ENCODE data around the gene SLC25A44.

GRCh38 chr1:156160000-156160742 lies 33.7 kb upstream of the SLC25A44 start:
- no peak for TF ChIP-seq CTCF (IDR thresholded peaks at IDR 0.05)
- TF ChIP-seq POLR2A (IDR thresholded peaks at IDR 0.05): no peak
- TF ChIP-seq POLR2AphosphoS5 (IDR thresholded peaks at IDR 0.05): no peak
- TF ChIP-seq EP300 (IDR thresholded peaks at IDR 0.05; ENCODE audit: low read depth): no peak
